ENCODE measurements around the gene APOC3.
A peak's percentile ranks its signal among the peaks of the same experiment; 100 is the strongest.

APOC3 gene

GRCh38 chr11:116829525-116830183 is at the start of gene APOC3:
TSS of gene APOC3 (plus strand) at chr11:116829907. CDS start at chr11:116830583, 676 bp downstream.
- Histone ChIP-seq H3K36me3 (ENCODE audit: insufficient read depth) (no peaks in the 10 kb centered on the region), H3K4me2 (no peak within 1 kb of the TSS), H3K4me1 (ENCODE audit: low read depth, poor library complexity, severe bottlenecking) (no peaks in the 10 kb centered on the region)

GRCh38 chr11:116782728-116783127 is 47.0 kb upstream of the APOC3 start:
- H3K36me3 ChIP-seq (ENCODE audit: insufficient read depth), result no peaks in the 10 kb centered on the region
- no peak for TF ChIP-seq CTCF (conservative IDR thresholded peaks at IDR 0.05; ENCODE audit: low read depth, low read length)
- H3K4me2 ChIP-seq, result no peak overlapping the region
- H3K9ac ChIP-seq, result no peak overlapping the region
- no peak overlapping the region for H2AFZ ChIP-seq (ENCODE audit: low read depth)
- H3K4me3 ChIP-seq (IDR thresholded peaks at IDR 0.05; ENCODE audit: insufficient read depth, low read depth, low read length), result no peak overlapping the region
- no peaks in the 10 kb centered on the region for H4K20me1 ChIP-seq (ENCODE audit: insufficient read depth)
- H3K79me2 ChIP-seq (ENCODE audit: insufficient read depth, low read depth), result peaks cover 12% of the 10 kb centered on the region
- peaks cover 18% of the 10 kb centered on the region for H3K4me1 ChIP-seq (ENCODE audit: low read depth, poor library complexity, severe bottlenecking)
- H3K27ac ChIP-seq, result no peak overlapping the region
- no peaks in the 10 kb centered on the region for H3K27me3 ChIP-seq (ENCODE audit: insufficient read depth, low read depth)

More at GRCh38 chr11:116829525-116830183, at the start of gene APOC3:
- no peaks in the 10 kb centered on the region for H3K27me3 ChIP-seq (ENCODE audit: insufficient read depth, low read depth)
- no peak within 1 kb of the TSS for H3K4me3 ChIP-seq (IDR thresholded peaks at IDR 0.05; ENCODE audit: insufficient read depth, low read depth, low read length)
- H3K9ac ChIP-seq, result no peak within 1 kb of the TSS
- no peaks in the 10 kb centered on the region for H3K79me2 ChIP-seq (ENCODE audit: insufficient read depth, low read depth)
- no peak for TF ChIP-seq CTCF (conservative IDR thresholded peaks at IDR 0.05; ENCODE audit: low read depth, low read length)
- H3K27ac ChIP-seq, result no peak within 1 kb of the TSS
- H2AFZ ChIP-seq (ENCODE audit: low read depth), result no peak within 1 kb of the TSS
- H4K20me1 ChIP-seq (ENCODE audit: insufficient read depth), result no peaks in the 10 kb centered on the region

- no peaks in the 10 kb centered on the region for H3K36me3 ChIP-seq (ENCODE audit: insufficient read depth)
- no peaks in the 10 kb centered on the region for H3K27me3 ChIP-seq (ENCODE audit: insufficient read depth, low read depth)
- peaks cover 12% of the 10 kb centered on the region for H3K4me1 ChIP-seq (ENCODE audit: low read depth, poor library complexity, severe bottlenecking)
- H3K9ac ChIP-seq, result no peak overlapping the region
- no peak overlapping the region for H3K27ac ChIP-seq
- H3K79me2 ChIP-seq (ENCODE audit: insufficient read depth, low read depth), result peaks cover 12% of the 10 kb centered on the region
- H3K4me2 ChIP-seq, result peak overlapping the region; percentile 73; the same call in 1 of the 2 replicates
- no peak overlapping the region for H2AFZ ChIP-seq (ENCODE audit: low read depth)
- no peak overlapping the region for H3K4me3 ChIP-seq (IDR thresholded peaks at IDR 0.05; ENCODE audit: insufficient read depth, low read depth, low read length)
- no peak for TF ChIP-seq CTCF (conservative IDR thresholded peaks at IDR 0.05; ENCODE audit: low read depth, low read length)
- H4K20me1 ChIP-seq (ENCODE audit: insufficient read depth), result no peaks in the 10 kb centered on the region
These were observed 43.4 kb upstream of the APOC3 start for GRCh38 chr11:116786326-116786725.

- H3K27ac ChIP-seq, result no peak overlapping the region
- peak overlapping the region; percentile 73 for H3K4me2 ChIP-seq
- H3K79me2 ChIP-seq (ENCODE audit: insufficient read depth, low read depth), result peaks cover 12% of the 10 kb centered on the region
- peak overlapping the region; percentile 60; the same call in 1 of the 2 replicates for H2AFZ ChIP-seq (ENCODE audit: low read depth)
- TF ChIP-seq CTCF (conservative IDR thresholded peaks at IDR 0.05; ENCODE audit: low read depth, low read length), result no peak
- H4K20me1 ChIP-seq (ENCODE audit: insufficient read depth), result no peaks in the 10 kb centered on the region
- peaks cover 12% of the 10 kb centered on the region for H3K4me1 ChIP-seq (ENCODE audit: low read depth, poor library complexity, severe bottlenecking)
- peak overlapping the region; percentile 70; the same call in 1 of the 2 replicates for H3K9ac ChIP-seq
- no peaks in the 10 kb centered on the region for H3K27me3 ChIP-seq (ENCODE audit: insufficient read depth, low read depth)
- H3K36me3 ChIP-seq (ENCODE audit: insufficient read depth), result no peaks in the 10 kb centered on the region
- no peak overlapping the region for H3K4me3 ChIP-seq (IDR thresholded peaks at IDR 0.05; ENCODE audit: insufficient read depth, low read depth, low read length)
These were observed 42.7 kb upstream of the APOC3 start for GRCh38 chr11:116786966-116787365.

Measured in KMS-11 (cell line).